GM21717 (cell line): ENCODE data around the gene B3GAT3.
"Not testable (repeated sequence)": the region's sequence is repeated elsewhere in the genome, so short reads cannot be mapped to it uniquely, and the experiment has no call there.

Experiments used
- ATAC-seq: cut with Tn5 transposase; IDR thresholded peaks from one replicate; pipeline ENCODE4 v1.9.1; 2021; ENCODE audit warnings: mild to moderate bottlenecking, moderate library complexity; ENCODE audit not compliant: unreplicated experiment

The B3GAT3 gene

GRCh38 chr11:62580959-62581715 is 40.6 kb downstream of the B3GAT3 start:
- no peak for ATAC-seq

- no peak for ATAC-seq
These were observed 42.5 kb downstream of the B3GAT3 start for GRCh38 chr11:62579252-62579651.

- no peak for ATAC-seq
These were observed 43.2 kb downstream of the B3GAT3 start for GRCh38 chr11:62578541-62578940.

- ATAC-seq, result no peak
These were observed 44.6 kb downstream of the B3GAT3 start for GRCh38 chr11:62577046-62577714.

GRCh38 chr11:62575837-62576236 is 45.9 kb downstream of the B3GAT3 start:
- no peak for ATAC-seq

GRCh38 chr11:62575156-62575555 is 46.6 kb downstream of the B3GAT3 start:
- ATAC-seq, result no peak

- ATAC-seq, result no peak
These were observed 47.3 kb downstream of the B3GAT3 start for GRCh38 chr11:62574363-62575071.

GRCh38 chr11:62573592-62574362 is 48.0 kb downstream of the B3GAT3 start, which contains the start of gene EEF1G:
TSS of gene EEF1G (minus strand) at chr11:62573891. CDS start at chr11:62573842, 49 bp downstream.
- peak; percentile 70 for ATAC-seq

- ATAC-seq, result peak; percentile 4
These were observed 48.7 kb downstream of the B3GAT3 start for GRCh38 chr11:62573006-62573591.

GRCh38 chr11:62572431-62572830 is 49.4 kb downstream of the B3GAT3 start:
- ATAC-seq, result no peak

- not testable (repeated sequence) for ATAC-seq
These were observed 50.3 kb downstream of the B3GAT3 start for GRCh38 chr11:62571493-62571892.

GRCh38 chr11:62570903-62571302 is 50.9 kb downstream of the B3GAT3 start:
- not testable (repeated sequence) for ATAC-seq

GRCh38 chr11:62569611-62570010 is 52.2 kb downstream of the B3GAT3 start:
- no peak for ATAC-seq

- ATAC-seq, result no peak
These were observed 54.7 kb downstream of the B3GAT3 start for GRCh38 chr11:62567018-62567633.

- no peak for ATAC-seq
These were observed 55.5 kb downstream of the B3GAT3 start for GRCh38 chr11:62566247-62566646.
